Pulmonary artery endothelial cell (primary cell): ENCODE results near the gene PLEKHG4. TPM values are rescaled to one million over a fixed set of nuclear protein-coding genes. Genes with fewer than 3 reads are reported as not detected.

Experiments used
- DNase-seq: peaks from one replicate; pipeline ENCODE4 v3.0.0-alpha.2; 2011; ENCODE audit warnings: low read depth, low spot score
- total RNA-seq: library from RNA; depleted of rRNA; stranded (reverse); fragments of >200 nt; gene quantifications from 2 replicates; pipeline ENCODE4 v1.2.3, GENCODE V29; 2014

Gene PLEKHG4
- total RNA-seq, 1 donor from 2014 or later: 33.2 TPM

DNA sequence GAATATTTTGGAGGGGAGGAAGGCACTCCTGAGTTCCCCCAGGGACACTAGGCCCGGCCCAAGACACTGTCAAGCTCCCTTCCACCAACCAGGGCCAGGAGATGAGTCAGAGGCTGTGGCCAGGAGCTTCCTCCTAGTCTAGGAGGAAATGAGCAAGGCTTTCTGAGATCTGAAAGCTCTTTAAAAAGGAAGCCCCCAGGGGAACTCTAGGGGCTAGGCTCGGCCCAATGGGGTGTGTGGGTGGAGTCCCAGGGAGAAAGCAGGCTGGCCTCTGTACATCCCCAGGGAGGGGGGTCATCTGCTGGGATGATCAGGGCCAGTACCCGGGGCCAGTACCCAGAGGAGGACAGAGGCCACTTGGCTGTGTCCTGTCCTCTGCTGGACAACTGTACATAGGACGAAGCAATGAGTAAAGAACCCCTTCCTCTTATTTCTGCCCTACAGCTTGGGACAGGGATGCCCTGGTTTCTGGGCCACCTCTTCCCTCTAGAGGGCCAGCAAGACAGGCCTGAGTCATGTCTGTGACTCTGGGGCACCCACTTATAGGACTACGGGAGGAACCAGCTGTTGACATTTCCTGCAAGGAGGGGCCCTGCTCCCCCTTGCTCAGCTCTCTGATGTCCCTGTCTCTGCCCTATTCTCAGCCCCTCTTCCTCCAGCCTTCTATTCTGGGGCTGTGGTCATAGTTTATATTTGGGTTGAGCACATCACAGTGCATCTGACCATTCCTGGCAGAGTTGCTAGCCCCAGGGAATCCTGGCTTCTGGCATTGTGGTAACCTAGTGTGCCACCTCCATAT, 34.7 kb upstream of the PLEKHG4 start:
- DNase-seq: peak; percentile 61

DNA sequence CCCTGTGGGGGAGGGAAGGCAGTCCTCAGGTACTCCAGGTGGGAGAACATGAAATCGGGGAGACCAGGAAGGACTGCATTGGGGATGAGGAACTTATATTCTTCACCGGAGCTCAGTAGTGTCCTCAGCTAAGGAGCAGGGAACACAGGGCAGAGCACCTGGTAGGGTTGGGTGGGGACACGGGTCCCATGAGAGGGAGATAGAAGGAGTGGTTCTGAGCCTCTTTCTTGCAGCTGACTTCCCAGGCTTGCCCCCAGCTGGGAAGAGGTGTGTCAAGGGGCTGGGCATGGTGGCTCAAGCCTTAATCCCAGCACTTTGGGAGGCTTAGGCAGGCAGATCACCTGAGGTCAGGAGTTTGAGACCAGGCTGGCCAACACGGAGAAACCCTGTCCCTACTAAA, 34.1 kb upstream of the PLEKHG4 start:
- no peak for DNase-seq

DNA sequence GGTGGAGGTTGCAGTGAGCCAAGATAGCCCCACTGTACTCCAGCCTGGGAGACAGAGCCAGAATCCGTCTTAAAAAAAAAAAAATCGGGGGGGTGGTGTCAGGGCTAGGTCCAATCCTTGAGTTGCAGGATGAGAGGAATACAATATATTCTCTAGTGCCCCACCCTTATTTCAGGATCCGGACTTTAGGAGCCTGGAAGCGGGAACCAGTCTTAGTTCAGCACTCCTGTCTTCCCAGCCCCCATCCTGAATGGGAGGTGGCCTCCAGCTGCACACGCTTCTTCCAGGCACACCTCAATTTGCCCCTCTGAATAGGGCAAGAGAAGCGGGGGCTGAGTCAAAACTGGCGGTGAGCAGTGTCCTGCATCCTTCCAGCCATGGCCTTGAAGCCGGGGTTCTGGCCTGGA, 33.7 kb upstream of the PLEKHG4 start:
- no peak for DNase-seq

DNA sequence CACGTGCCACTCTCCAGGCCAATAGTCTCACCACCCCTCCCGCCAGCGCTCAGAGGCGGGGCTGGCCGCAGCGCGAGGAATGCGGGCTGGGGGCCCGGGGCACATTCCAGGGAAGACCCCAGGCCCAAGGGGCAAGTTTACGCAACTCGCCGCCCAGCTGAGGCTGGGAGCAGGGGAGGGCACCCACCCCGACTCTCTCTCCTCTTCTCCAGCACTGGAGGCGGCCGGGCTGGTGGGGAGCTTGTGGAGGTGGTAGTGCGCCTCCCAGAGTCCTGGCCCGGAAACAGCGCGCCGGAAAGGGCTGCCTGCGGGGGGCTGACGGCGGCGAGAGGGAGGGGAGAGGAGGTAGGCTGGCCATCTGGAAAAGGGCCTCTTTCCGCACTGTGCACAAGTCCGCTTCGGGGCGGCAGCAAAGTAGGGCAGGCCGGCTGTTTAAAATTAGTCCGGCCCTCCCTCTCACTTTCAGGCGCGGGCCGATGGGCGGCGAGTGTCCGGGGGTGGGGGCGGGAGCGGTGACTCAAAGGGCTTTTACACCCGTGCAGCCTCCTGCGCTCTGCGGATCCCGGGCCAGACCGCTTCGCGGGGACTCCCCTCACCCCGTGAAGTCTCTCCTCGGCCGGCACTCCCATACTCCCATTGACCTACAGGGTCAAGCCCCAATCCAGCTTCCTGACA, 33.1 kb upstream of the PLEKHG4 start:
- peak; percentile 46 for DNase-seq

DNA sequence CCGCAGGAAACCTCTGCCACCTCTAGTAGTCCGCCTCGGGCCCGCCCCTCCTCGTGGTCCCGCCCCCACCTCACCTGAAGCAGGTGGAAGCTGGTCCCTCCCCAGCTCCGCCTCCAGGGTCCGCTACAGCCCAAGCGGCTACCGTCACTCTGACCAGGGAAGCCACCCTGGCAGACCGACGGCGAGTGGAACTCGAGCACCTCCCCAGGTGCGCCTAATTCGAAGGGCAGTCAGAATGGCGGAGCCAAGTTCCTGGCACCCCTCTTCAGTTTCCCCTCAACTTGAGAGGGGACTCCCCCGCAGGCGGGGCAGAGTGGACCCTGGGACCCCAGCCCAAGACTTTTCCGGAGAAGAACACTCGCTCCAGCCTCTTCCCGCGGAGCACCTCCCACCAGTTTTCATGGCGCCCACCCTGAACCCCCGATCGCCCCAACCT, 32.6 kb upstream of the PLEKHG4 start:
- DNase-seq: no peak

DNA sequence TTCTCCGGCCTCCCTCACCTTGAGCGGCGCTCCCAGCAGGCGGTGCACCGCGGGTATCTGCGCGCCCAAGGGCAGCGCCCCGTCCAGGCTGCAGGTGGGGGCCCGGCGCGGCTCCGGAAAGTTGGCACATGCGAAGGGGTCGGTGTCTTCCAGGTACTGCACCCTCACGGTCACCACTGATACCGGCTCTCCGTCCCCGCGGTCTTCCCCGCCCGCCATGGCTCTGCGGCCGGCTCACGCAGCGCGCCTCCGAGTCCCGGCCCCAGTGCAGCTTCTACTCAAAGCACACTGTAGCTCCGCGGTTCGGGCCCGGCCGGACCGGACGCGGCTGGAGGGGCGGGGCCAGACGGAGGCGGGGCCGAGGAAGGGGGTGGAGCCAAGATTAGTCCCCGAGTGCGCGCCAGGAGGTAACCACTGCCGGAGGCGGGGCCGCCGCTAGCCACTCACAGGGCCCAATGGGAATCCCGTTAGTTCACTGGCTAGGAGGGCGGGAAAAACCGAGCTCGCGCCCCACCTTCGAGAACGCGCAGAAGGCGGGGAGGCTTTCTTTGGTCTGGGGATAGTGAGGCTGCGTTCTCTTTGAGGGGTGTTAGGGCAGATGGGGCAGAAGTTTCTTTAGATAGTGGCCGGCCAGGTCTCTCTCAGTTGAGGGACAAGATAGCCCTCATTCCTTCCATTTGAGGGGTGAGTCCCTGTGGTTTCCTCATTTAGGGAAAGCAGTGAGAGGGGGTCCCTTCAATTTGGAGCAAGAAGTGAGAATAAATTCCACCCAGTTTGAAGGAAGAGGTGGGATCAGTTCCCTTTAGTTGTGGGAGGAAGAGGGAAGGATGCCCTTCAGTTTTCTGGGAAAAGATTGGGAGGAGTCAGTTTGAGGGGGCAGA, 31.9 kb upstream of the PLEKHG4 start, which contains the start of gene FHOD1:
FHOD1 (minus strand) TSS at position 290 of the 881 bp plus-strand sequence; CDS start at position 219, 71 bp downstream.
- DNase-seq: peak; percentile 84

DNA sequence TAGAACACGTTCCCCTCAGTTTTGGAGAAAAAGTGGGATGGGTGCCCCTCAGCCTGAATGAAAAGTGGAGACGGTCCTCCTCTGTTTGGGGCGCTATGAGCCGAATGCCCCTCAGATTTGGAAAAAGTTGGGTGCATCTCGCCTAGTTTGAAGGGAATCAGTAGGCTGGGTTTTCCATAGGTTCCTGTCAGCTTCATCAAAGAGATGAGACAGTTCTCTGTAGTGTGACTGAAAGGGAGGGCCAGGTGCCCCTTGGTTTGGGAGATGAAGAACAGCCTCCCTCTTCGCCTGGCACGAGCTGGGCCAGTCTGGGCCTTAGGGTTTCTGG, 31.3 kb upstream of the PLEKHG4 start:
- DNase-seq: no peak

DNA sequence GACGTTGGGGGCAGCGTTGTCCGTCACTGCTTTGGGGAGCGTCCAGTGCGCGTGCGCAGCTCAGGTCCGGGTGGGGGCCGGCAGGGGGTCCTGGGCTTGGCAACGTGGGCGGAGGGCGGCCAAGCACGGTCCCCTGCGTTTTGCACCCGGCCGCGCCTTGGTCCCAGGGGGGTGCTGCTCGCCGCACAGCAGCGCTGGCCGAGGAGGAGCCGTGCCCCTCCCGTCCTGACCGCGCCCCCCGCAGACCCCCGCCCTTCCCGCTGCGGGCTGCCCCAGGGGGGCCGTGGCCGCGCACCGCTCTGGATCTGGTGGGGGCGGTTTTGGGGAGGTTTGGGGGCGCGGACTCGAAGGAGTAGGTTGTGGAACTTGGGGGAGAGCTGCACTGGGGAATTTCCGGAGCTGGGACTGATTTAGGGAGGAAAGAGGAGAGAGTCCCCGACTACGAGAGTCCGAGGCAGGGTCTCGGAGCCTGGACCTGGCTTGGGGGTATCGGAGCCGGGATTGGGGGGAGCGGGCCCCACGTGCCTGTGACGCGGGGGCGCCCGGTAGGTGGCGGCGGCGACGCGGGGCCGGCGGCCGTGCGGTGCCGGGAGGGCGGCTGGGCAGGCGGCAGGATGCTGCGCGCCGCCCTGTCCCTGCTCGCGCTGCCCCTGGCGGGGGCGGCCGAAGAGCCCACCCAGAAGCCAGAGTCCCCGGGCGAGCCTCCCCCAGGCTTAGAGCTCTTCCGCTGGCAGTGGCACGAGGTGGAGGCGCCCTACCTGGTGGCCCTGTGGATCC, 30.7 kb upstream of the PLEKHG4 start, which contains the start of gene SLC9A5:
SLC9A5 (plus strand) TSS at position 579 of the 777 bp plus-strand sequence; CDS start at position 615, 36 bp downstream.
- no peak for DNase-seq

DNA sequence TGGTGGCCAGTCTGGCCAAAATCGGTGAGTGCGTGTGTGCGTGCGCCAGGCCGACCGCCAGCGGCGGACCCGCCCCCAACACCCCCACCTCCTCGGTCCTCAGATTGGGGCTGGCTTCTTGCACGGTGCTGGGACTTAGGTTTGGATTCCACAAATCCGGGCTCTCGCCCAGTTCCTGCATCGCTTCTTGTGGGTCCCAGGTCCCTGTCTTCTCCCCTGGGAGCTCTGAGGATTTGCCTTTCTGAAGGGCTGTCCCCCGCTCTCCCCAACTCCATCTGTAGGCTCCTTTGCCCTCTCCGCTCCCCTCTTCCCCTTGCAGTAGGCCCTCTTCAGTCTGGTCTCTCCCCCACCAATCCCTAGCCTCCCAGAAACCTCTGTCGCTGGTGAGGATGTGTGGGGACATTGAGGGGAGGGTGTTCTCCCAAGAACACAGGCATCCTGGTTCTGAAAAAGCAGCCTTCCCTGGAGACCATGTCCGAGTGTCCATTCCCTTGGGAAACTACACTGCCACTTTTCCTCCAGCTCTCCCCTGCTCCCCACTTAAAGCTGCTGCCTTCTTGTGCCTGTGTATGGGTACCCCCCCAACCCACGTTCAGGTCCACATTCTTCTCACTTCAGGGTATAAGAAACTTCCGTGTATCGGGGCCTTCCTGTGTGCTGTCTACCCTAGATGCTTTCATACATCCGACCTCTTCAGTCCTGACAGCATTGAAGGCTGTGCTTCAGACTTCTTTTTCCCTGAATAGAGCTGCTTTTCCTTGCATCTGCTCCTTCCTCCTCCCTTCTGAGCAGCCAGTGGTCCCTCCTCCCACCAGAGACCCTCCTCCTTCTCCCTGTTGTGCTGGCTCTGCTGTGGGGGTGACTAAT, 29.9 kb upstream of the PLEKHG4 start:
- no peak for DNase-seq

DNA sequence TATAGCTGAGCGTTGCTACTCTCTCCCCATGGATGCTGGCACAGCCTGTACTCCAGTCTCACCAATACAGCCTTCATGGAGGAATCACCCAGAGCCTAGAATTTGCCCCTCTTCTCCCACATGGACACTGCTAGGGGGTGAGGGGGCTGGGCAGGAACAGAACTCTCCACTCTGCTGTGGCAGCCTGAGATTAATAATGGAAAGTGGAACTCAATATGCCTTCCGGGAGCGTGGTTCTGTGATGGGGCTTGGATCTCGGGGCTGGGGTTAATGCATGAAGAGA, 29.3 kb upstream of the PLEKHG4 start:
- DNase-seq: no peak

DNA sequence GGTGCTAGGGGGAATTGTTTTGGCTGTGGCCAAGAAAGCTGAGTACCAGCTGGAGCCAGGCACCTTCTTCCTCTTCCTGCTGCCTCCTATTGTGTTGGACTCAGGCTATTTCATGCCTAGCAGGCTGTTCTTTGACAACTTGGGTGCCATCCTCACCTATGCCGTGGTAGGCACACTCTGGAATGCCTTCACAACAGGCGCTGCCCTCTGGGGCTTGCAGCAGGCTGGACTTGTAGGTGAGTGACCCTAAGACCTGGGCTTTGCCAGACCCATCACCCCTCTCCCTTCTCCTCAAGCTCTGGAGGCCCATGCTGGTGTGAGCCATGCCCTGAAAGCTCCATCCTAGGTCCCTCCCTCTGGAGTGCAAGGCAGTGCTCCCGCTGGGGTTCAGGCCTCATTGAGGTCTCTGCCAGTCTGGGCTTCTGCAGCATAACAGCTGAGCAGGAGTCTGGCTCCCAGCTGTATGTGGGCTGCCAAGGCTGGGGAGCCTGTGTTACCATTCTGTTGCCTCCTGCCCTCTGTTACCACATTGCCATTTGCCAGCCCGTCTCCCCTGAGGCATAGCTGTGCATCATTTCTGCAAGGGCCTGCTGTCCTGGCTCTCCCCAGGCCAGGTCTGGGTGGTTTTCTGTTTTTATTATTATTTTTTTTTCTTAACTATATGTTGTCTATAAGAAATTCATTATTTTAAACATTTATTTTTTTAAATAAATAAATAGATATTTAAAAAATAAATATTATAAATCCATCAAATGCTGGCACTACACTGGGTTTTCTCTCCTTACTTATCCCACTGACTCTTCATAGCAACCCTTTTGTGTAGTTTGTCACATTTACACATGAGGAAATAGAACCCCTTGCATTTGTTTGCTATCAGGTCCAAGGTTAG, 26.5 kb upstream of the PLEKHG4 start:
- no peak for DNase-seq

DNA sequence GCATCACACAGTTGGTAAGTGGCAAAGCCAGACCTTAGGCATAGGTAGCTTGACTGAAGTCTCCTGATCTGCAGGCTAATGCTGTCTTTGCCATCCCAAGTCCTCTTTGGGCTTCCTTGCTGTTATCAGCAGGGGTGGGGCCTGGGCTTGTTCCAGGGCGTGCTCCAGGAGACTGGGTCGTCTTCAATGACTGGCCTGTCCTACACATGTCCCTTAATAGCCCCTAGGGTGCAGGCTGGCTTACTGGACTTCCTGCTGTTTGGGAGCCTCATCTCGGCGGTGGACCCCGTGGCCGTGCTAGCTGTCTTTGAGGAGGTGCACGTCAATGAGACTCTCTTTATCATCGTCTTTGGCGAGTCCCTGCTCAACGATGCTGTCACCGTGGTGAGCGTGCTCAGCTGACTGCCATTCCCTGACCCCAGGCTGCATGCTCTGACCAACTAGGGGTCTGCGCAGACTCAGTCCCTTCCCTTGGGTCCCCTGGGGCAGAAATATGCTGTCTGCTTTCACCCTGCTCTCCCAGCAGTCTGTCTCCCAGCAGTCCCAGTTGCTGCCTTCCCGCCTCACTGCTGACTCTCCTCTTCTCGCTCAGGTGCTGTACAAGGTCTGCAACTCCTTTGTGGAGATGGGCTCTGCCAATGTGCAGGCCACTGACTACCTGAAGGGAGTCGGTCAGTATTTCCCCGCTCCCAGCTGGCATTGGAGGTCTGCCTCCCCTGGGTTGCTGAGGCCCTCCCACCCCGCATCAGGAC, 24.4 kb upstream of the PLEKHG4 start:
- DNase-seq: no peak

DNA sequence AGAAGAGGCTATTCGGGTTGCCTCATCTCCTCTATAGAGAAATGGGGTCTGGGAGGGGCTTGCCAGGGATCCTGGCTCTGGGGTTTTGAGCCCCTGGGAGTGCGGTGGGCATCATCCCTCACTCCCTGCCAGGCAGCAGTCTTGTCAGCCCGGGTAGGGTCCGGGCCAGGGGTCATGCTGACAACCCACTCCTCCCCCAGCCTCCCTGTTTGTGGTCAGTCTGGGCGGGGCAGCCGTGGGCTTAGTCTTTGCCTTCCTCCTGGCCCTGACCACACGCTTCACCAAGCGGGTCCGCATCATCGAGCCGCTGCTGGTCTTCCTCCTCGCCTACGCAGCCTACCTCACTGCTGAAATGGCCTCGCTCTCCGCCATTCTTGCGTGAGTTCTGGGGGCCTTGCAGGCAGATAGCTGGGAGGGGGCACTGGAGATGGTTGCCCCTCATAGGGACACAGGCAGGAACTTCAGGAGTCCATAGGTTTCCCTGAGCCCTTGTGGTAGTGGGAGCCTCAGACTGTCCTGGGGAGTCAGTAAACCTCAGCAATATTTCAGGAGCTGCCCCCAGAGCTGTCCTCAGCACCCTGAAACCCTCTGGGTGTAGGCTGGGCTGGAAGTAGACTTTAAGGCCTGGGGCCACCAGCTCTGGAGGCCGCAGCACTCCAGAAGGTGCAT, 23.6 kb upstream of the PLEKHG4 start:
- DNase-seq: no peak

DNA sequence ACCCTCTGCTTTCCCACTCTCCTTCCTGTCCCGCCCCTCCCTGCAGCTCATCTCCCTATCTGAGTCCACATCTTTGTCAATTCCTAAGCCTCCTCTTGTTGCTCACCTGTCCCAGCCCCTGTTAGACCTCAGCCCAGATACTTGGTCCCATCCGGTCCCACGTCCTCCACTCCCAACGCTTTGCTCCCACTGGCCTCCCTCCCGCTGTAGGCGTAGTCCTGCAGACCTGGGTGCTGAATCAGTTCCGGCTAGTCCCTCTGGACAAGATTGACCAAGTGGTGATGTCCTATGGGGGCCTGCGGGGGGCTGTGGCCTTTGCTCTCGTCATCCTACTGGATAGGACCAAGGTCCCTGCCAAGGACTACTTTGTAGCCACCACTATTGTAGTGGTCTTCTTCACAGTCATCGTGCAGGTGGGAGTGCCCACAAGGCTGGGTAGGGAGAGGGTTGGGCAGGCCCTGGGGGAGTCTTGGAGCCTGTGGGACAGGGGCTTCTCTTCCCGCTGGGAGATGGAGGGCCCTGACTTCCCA, 22.6 kb upstream of the PLEKHG4 start:
- DNase-seq: no peak

DNA sequence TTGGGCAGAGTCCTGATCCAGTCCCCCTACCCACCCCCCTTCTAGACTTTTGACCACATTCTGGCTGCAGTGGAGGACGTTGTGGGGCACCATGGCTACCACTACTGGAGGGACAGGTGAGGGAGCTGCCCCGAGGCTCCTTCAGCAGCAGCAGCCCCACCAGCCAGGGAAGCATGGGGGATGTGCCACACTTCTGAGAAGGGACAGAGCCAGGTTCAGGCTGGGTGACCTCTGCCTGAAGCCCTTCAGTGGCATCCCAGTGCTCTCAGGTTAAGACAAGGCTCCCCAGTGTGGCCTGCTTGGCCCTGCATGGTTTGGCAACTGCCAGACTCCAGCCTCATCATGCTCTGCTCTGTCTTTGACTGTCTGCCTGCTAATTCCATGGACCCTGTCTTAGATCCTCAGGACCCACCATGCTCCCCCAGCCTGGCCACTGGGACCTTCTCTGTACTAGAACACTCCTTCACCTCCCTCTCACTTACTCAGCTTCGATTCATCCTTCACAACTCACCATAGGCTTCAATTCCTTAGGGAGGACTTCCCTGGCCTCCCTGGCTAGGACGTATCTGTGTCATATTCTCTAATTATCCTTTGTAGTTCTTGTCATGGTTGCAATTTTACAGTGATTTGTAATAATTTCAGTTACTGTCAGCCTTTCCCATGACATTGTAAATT, 21.7 kb upstream of the PLEKHG4 start:
- no peak for DNase-seq

DNA sequence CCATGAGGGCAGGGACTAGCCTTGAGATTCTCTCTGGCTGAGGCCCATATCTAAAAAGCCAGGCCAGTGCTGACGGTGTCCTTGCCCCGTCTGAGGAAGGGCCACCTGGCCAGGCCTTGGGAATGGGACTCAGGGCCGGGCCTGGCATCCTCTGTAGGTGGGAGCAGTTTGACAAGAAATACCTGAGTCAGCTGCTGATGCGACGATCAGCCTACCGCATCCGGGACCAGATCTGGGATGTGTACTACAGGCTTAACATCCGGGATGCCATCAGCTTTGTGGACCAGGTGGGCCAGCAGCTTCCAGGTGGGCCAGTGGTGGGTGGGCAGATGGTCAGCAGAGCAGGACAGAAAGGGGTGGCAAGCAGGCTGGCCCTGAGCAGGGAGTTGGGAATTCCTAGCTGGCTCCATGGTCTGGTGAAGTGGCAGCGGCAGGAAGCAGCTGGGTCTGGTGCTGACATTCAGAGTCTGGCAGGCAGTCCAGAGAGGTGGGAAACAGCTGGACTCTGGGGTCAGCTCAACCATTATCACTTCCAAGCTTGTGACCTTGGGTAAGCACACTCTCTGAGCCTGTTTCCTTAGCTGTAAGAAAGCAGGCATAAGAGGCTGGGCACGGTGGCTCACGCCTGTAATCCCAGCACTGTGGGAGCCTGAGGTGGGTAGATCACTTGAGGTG, 21.0 kb upstream of the PLEKHG4 start:
- peak; percentile 84 for DNase-seq

DNA sequence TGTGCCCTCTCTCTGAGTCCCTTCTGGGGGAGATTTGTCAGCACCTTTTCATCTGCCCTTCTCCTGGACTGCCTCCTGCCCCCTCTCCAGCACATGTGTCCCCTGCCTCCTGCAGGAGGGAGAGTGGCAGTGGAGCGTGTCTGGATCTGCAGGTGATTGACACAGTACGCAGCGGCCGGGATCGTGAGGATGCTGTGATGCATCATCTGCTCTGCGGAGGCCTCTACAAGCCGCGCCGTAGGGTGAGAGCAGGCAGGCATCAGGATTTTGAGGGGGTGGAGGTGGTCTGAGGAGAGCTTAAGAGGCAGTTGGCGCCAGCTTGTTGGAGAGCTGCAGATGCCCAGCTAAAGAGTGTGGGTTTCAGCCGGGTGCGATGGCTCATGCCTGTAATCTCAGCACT, 19.6 kb upstream of the PLEKHG4 start:
- no peak for DNase-seq
